Measurements from ENCODE around the gene VWC2. TPM values are rescaled to one million over a fixed set of nuclear protein-coding genes. Genes with fewer than 3 reads are reported as not detected.

Gene VWC2
- total RNA-seq, 4 donors from 2014 or later, result 0.04 to 0.18 (median 0.13) TPM

DNA sequence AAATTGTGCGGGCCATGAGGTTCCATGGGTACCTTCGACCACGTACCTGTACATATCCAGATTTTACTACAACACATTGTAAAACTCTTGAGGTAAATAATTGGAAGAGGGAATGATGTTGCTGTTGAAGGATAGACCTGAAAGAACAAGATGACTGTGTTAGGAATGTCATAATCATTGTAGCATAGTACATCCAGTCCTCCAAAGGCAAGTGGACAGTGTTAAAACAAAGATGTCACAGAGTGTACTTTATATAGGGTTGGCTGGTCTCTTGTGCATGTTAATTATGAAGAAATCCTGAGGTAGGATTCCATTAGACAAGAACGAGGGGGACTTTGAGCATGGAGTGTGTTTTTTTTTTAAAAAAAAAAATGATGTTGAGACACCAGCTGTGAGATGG, 30.4 kb downstream of the VWC2 start:
- Histone ChIP-seq H3K9me3 (no peaks in the 10 kb centered on the region), H3K36me3 (no peaks in the 10 kb centered on the region), H3K27ac (no peak overlapping the region), H3K27me3 (no peaks in the 10 kb centered on the region), H3K4me3 (no peak overlapping the region), H3K4me1 (no peaks in the 10 kb centered on the region)
- WGBS, result 93% methylated on average over 4 of the region's 4 CpGs
- no peak for TF ChIP-seq POLR2AphosphoS5 (IDR thresholded peaks at IDR 0.05)
- TF ChIP-seq, protein P1, sequence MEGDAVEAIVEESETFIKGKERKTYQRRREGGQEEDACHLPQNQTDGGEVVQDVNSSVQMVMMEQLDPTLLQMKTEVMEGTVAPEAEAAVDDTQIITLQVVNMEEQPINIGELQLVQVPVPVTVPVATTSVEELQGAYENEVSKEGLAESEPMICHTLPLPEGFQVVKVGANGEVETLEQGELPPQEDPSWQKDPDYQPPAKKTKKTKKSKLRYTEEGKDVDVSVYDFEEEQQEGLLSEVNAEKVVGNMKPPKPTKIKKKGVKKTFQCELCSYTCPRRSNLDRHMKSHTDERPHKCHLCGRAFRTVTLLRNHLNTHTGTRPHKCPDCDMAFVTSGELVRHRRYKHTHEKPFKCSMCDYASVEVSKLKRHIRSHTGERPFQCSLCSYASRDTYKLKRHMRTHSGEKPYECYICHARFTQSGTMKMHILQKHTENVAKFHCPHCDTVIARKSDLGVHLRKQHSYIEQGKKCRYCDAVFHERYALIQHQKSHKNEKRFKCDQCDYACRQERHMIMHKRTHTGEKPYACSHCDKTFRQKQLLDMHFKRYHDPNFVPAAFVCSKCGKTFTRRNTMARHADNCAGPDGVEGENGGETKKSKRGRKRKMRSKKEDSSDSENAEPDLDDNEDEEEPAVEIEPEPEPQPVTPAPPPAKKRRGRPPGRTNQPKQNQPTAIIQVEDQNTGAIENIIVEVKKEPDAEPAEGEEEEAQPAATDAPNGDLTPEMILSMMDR (IDR thresholded peaks at IDR 0.05), result no peak
- no peak for TF ChIP-seq POLR2A (IDR thresholded peaks at IDR 0.05)
- no peak for TF ChIP-seq EP300 (IDR thresholded peaks at IDR 0.05)
- DNase-seq (ENCODE audit: low spot score in 2 of 2), result no peak

DNA sequence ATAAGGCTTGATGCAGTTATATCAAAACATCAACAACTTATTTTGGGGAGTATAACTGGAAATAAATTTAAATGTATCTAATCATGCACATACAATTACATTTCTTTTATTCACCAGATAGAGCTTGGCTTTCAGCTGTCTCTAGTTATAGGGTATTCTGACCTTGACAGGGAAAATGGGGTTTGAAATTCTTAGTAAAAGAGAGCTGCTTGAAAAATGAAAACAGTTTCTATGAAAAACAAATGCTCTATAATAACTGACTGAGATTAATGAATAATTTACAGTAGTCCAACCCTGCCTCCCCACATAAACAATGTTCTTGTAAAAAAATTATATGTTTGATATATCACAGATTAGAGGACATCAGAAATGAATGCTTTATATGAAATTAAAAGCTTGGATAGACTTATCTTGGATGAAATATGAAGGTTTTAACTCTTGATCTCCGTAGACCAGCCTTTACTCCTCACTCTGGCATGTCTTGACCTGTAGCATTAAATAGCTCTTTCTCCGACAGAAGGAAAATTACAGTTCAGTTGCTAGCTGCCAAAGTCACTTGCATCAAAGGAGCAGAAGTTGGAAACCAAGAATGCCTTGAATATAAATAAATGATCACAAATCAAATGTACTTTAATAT, 32.1 kb downstream of the VWC2 start:
- no peaks in the 10 kb centered on the region for H3K9me3 ChIP-seq
- no peaks in the 10 kb centered on the region for H3K4me1 ChIP-seq
- no peak overlapping the region for H3K4me3 ChIP-seq
- H3K36me3 ChIP-seq, result no peaks in the 10 kb centered on the region
- 39% methylated on average over 2 of the region's 2 CpGs for WGBS
- no peak for DNase-seq (ENCODE audit: low spot score in 2 of 2)
- no peaks in the 10 kb centered on the region for H3K27me3 ChIP-seq
- H3K27ac ChIP-seq, result no peak overlapping the region
- TF ChIP-seq POLR2AphosphoS5 (IDR thresholded peaks at IDR 0.05), result no peak
- TF ChIP-seq POLR2A (IDR thresholded peaks at IDR 0.05), result no peak
- TF ChIP-seq EP300 (IDR thresholded peaks at IDR 0.05), result no peak
- TF ChIP-seq, protein P1 (IDR thresholded peaks at IDR 0.05), result no peak

DNA sequence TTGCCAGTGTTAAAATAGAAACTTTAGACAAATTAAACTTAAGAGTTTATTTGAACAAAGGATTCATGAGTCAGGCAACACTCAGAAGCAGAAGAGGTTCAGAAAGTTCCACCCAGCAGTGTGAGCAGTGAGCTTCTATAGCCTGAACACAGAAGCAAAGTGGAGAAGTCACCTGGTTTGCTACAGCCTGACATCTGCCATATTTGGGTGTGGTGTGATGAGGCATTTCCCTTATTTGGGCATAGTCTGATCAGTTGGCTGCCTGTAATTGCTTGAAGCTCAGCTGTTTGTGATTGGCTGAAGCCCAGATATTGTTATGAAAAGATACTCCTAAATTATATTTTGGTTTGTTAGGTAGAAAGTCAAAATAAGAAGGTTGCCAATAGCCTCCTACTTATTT, 39.1 kb downstream of the VWC2 start:
- no peak for TF ChIP-seq EP300 (IDR thresholded peaks at IDR 0.05)
- TF ChIP-seq POLR2A (IDR thresholded peaks at IDR 0.05), result no peak
- TF ChIP-seq POLR2AphosphoS5 (IDR thresholded peaks at IDR 0.05), result no peak
- TF ChIP-seq, protein P1 (IDR thresholded peaks at IDR 0.05), result no peak
- Histone ChIP-seq H3K27me3 (no peaks in the 10 kb centered on the region), H3K4me3 (no peak overlapping the region), H3K9me3 (no peaks in the 10 kb centered on the region), H3K36me3 (no peaks in the 10 kb centered on the region), H3K27ac (no peak overlapping the region), H3K4me1 (no peaks in the 10 kb centered on the region)
- no peak for DNase-seq (ENCODE audit: low spot score in 2 of 2)

DNA sequence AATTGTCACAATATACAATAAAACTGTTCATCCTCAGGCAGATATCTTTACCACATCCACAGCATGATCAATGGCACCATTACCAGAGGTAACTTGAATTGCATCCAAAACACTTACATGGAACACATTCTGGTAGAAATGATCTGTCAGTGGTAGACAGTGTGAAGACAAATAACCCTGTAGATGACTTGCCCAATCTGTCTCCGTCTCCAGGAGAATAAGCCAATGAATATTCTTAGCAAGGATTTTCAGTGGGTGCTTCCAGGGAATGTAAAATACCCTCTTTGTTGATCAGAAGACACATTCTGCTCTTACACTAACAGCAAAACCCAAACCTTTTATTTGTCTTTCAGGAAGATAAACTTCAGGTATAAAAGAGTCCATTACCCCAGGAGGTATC, 43.8 kb downstream of the VWC2 start:
- Histone ChIP-seq H3K4me3 (no peak overlapping the region), H3K27ac (no peak overlapping the region), H3K27me3 (no peaks in the 10 kb centered on the region), H3K4me1 (no peaks in the 10 kb centered on the region), H3K9me3 (no peaks in the 10 kb centered on the region), H3K36me3 (no peaks in the 10 kb centered on the region)
- TF ChIP-seq POLR2AphosphoS5 (IDR thresholded peaks at IDR 0.05) (no peak), POLR2A (IDR thresholded peaks at IDR 0.05) (no peak), EP300 (IDR thresholded peaks at IDR 0.05) (no peak)
- TF ChIP-seq, protein P1 (IDR thresholded peaks at IDR 0.05), result no peak
- 73% methylated on average over 1 of the region's 1 CpG for WGBS
- no peak for DNase-seq (ENCODE audit: low spot score in 2 of 2)

DNA sequence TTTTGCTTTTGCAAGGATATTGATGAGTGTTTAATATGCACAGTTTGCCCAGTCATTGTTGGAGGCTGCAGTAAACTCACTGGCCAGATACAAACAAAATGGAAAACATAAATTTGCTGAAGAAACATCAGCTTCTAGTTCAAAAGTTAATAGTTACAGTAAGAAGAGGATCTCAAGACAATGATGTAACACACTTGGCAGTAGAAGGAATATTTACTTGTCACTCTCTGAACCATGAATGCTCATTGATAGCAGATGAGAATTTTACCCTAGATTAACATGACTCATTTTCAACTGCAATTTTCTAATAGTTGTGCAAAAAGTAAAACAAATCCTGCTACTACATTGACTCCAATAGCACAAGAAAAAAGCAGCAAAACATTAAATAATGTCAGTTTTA, 47.7 kb downstream of the VWC2 start:
- no peaks in the 10 kb centered on the region for H3K36me3 ChIP-seq
- no peaks in the 10 kb centered on the region for H3K27me3 ChIP-seq
- DNase-seq (ENCODE audit: low spot score in 2 of 2), result no peak
- no peaks in the 10 kb centered on the region for H3K9me3 ChIP-seq
- H3K4me3 ChIP-seq, result no peak overlapping the region
- TF ChIP-seq EP300 (IDR thresholded peaks at IDR 0.05), result no peak
- TF ChIP-seq, protein P1 (IDR thresholded peaks at IDR 0.05), result no peak
- no peak for TF ChIP-seq POLR2AphosphoS5 (IDR thresholded peaks at IDR 0.05)
- TF ChIP-seq POLR2A (IDR thresholded peaks at IDR 0.05), result no peak
- no peak overlapping the region for H3K27ac ChIP-seq
- H3K4me1 ChIP-seq, result no peaks in the 10 kb centered on the region
